Stimulated activated naive CD8-positive, alpha-beta T cell treated with anti-CD3 and anti-CD28 coated beads, Interleukin-15, Interleukin-2, amounts not matched to agents 100 U/mL and 50 U/mL, for 24 hours (primary cell): Measurements from ENCODE around the gene TMEM120B.
A peak's percentile ranks its signal among the peaks of the same experiment; 100 is the strongest.
"Not testable (repeated sequence)": the region's sequence is repeated elsewhere in the genome, so short reads cannot be mapped to it uniquely, and the experiment has no call there.

Experiments
- ATAC-seq: fragments of 150-1000 bp; cut with Tn5 transposase; one replicate; pipeline ENCODE4 v1.10.0; 2021
- DNase-seq: peaks from one replicate; pipeline ENCODE4 v3.0.0; 2021

TMEM120B gene

DNA sequence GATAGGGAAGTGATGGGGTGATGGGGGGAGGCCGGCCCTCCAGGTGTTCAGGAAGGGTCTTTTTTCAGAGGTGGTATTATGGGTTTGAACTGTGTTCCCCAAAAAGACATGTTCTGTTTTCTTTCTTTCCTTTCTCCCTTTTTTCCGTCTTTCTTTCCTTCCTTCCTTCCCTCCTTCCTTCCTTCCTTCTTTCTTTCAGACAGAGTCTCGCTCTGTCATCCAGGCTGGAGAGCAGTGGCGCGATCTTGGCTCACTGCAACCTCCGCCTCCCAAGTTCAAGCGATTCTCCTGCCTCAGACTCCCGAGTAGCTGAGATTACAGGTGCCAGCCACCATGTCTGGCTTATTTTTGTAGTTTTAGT, 3.5 kb upstream of the TMEM120B start:
- ATAC-seq, DNase-seq: not testable (repeated sequence)

DNA sequence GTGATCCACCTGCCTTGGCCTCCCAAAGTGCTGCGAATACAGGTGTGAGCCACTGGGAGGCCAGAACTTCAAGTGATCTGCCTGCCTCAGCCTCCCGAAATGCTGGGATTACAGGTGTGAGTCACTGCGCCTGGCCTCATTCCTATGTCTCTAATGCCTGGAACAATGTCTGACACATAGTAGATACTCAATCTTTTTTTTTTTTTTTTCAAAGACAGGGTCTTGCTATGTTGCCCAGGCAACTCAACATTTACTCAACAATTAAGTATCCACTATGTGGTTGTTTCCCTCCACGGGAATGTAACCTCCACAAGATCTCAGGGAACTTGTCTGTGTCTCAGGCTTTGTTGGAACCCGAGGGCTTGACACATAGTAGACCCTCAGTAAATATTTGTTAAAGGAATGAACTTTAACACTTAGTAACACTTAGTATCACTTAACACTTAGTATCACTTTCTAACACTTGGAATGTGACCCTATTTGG, 3.0 kb upstream of the TMEM120B start:
- ATAC-seq (no peak), DNase-seq (no peak)

DNA sequence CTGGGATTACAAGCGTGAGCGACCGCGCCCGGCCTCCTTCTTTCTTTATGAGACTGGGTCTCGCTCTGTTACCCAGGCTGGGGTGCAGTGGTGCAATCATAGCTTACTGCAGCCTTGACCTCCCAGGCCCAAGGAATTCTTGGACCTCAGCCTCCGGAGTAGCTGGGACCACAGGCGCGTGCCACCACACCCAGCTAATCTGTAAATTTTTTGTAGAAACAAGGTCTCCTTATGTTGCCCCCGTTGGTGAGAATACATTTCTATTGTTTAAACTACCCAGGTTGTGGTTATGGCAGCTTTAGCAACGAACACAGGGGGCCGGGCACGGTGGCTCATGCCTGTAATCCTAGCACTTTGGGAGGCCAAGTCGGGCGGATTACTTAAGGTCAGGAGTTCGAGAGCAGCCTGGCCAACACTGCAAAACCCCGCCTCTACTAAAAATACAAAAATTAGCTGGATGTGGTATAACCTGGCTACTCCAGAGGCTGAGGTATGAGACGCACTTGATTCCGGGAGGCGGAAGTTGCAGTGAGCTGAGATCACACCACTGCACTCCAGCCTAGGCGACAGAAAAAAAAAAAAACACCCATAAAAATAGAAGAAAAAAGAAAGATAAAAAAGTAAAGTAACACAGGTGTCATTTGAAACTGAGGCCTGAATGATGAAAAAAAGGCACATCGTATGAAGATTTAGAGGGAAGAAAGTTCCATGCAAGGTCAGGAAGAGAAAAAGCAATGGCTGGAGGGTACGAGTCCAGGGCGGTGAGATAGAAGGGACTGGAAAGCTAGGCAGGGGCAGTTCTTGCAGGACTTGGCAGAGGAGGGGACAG, 977 bp upstream of the TMEM120B start:
- ATAC-seq (no peak), DNase-seq (no peak)

DNA sequence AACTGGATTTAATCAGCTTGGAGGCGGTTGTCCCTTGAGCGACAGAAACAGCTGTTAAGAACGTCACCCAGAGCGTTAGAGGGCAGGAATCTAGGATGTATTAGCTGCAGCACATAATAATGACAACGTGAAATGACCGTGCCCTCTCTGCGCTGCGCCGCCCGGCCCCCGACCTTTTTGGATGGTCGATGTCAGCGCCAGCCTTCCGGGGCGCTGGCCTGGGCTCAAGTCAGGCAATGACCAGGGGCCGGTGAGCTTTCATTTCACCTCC, 427 bp upstream of the TMEM120B start:
- DNase-seq (peak; percentile 22), ATAC-seq (peak; percentile 25)

DNA sequence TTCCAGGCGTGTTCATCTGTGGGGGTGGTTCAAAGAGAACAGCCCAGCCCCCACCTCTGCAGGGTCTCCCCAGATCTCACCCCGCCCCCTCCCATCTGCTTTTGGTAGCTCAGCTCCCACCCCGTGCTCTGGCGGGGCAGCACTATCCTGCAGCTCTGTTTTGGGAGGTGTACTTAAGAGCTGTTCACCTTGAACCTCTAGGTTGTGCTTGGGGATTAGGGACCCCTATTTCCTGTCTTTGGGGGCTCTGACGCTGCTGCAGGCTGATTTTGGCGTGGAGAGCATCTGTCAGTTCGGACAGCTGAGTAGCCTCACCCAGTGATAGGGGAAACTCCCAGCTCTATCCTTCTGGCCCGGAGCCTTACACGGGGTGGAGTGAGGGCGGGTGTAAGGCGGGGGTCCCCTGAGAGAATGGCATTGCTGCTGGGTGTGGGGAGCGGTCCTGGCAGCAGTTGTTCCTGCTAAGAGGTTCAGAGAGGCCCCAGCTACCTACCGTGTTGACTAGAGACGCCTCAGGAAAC, 765 bp downstream of the TMEM120B start:
- DNase-seq (no peak), ATAC-seq (no peak)

DNA sequence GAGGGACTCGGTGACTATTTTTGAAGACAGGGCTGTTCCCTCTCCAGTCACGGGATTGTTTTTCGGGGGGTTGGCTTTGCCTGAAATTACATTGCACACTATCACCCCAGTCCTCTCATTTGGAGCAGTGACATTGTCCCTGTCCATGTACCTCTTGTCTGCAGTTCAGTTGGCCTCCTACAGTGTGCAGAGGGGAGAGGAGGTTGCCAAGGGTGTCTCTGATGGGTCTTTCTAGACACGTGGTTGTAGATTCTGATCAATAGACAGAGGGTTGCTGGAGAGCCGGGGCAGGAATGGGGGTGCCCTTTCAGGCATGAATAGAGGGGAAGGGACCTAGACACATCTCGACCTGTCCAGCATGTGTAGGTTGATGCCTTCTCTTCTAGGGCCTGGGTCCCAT, 1.2 kb downstream of the TMEM120B start:
- ATAC-seq, result no peak

DNA sequence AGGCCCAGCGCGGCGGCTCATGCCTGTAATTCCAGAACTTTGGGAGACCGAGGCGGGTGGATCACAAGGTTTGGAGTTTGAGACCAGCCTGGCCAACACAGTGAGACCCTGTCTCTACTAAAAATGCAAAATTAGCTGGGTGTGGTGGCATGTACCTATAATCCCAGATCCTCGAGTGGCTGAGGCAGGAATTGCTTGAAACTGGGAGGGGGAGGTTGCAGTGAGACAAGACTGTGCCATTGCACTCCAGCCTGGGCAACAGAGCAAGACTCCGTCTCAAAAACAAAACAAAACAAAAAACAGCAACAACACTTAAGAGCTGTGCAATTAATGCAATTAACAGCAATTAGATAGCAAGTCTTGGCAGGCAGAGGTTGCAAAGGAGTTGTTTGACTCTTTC, 2.5 kb downstream of the TMEM120B start:
- ATAC-seq, DNase-seq: not testable (repeated sequence)

More for the DNA sequence above, 1.2 kb downstream of the TMEM120B start:
- DNase-seq, result no peak

DNA sequence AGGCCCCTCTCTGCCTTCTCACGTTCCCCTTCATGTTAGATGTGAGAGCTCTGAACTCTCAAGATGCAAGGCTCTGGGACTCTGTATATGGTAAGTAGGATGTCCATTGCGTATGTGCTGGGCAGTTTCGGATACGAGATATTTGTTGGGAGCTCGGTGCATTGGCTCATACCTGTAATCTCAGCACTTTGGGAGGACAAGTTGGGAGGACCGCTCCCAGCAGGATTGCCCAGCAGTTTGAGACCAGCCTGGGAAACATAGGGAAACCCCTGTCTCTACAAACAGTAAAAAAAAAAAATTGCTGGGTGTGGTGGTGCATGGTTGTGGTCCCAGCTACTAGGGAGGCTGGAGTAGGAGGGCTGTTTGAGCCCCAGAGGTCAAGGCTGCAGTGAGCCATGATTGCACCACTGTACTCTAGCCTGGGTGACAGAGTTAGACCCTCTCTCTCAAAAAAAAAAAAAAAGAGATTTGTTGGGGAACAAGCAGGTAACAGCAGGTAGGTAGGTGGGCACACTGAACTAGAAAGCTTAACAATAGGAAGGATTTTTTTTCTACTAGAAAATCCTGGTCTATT, 3.4 kb downstream of the TMEM120B start:
- DNase-seq (no peak), ATAC-seq (no peak)

DNA sequence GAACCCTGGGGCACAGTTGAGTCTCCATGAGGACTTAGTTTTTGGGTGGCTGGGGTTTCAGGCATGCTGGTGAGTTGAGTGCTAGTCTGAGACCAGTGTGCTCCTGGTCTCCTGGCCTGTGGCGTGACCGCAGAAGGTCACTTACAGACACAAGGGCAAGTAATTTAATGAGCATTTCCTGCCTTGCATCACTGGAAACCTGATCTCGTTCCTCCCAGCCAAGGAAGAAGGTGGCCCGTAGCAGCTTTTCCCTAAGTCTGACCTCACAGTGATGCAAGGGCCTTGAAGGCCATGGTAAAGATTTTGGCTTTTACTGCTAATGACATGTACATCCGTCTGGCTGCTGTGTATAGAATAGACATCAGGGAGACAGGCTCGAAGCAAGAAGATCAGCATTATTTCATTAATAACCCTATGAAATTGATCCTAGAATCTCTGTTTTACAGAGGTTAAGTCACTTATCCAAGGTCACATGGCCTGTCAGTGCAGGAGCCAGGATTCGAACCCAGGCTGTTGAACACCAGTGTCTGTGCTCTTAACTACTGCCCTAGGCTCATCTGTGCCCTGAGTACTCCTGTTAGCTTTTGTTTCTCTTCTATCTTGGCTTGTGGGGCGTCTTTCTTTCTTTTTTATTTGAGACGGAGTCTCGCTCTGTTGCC, 4.6 kb downstream of the TMEM120B start:
- ATAC-seq (no peak), DNase-seq (no peak)

DNA sequence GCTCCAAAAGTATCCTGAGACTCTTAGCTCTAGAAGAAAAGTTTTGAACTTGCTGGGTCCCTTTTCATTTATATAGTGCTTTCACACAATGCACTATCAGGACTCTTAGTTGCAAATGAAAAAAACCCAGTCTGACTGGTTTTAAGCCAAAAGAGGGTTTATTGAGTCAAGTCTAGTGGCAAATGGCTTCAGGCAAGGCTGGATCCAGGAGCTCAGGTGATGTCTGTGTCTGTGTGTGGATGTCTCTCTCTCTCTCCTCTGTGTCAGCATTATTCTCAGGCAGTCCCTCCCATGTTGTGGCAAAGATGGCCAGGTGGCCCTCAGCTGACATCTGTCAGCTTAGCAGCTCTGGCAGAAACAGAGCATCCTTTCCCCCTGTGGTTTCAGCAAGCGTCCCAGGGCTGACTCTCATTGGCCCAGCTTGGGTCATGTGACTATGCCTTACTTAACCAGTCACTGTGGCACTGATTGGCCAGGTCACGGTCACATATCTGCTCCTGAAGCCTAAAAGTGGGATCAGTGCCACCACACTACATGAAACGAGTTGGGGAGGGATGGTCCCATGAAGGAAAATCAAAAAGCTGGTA, 6.2 kb downstream of the TMEM120B start:
- no peak for DNase-seq
- ATAC-seq, result no peak

DNA sequence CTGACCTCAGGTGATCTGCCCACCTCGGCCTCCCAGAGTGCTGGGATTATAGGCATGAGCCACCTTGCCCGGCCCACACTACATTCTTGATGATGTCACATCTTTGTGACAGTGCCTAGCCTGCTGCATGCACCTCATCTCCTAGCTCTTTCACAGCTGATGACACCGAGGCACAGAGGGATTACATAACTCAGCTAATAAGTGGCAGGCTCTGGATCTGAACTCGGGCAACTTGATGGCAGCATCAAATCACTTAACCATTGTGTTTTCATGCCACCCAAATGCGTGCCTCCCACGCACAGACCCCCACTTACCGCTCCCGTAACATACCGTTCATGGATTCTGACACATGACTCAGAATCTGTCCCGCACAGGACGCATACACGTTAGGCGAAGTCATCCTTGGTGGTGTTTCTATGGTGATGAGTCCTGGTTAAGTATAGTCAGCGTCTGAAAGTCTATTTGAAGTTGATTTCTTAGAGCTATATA, 7.4 kb downstream of the TMEM120B start:
- DNase-seq (no peak), ATAC-seq (peak; percentile 39)

DNA sequence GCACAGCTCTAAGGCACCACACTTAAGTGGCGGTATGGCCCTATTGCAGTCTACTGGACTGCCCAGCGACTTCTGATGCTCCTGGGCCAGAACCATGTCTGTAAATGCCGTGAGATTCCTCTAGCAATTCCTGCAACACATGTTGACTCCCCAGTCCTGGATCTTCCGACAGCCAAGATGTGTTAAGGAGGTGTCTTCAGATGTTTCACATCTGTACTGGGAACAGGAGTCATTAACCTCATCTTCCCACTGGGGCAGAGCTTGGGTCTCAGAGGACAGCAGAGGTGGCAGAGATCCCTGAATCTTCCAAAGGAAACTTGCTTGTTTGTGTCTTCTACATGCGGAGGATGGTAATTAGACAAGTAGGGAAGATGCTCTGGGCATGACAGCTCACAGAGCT, 8.2 kb downstream of the TMEM120B start:
- no peak for ATAC-seq

DNA sequence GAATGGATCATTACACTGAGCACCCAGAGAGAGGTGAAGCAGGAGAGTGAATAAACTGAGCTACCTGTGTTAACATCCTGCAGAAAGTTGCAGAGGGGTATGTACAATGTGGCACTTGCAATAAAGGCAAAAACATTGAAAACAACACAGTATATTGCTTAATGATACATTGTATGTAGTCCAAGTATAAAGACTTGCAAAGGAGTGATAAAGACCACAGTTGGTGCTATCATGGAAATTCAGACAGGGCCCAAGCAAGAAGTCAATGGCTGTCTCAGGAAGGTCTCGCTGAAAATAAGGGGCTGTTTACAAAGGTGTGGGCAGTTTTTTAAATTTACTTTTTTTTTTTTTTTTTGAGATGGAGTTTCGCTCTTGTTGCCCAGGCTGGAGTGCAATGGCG, 10.0 kb downstream of the TMEM120B start:
- no peak for DNase-seq
- ATAC-seq, result no peak

More for the DNA sequence above, 8.2 kb downstream of the TMEM120B start:
- no peak for DNase-seq

DNA sequence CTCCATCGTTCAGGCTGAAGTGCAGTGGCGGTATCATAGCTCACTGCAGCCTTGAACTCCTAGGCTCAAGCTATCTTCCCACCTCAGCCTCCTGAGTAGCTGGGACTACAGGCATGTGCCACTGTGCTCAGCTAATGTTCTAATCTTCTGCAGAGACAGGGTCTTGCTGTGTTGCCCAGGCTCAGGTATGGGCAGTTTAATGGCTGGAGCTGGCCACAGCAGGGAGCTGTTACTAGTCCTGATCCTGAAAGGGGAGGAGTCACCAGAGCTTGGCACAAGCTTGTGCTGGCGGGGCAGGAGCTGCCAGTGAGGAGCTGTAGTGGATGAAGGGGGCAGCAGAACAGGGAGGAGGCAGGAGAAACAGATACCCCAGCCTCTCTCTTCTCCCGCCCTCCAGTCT, 10.6 kb downstream of the TMEM120B start:
- no peak for DNase-seq
- ATAC-seq, result no peak

DNA sequence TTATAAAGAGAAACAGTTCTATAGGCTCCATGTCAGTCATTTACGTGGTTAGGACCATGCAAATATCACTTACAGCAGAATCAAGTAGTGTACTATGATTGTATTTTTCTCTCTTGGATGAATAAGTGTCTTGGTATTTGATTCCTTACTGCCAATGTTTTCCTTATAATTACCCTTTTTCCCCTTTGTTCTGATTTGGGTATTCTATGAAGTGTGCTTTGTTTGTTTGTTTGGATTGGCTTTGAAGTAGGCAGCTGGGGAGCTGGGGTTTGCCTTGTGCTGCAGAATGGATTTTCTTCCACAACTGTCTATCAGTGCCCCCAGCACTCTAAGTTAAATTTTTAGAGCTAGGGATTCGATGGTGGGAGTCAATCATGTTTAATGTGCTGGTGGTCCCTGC, 12.4 kb downstream of the TMEM120B start:
- ATAC-seq (no peak), DNase-seq (no peak)

DNA sequence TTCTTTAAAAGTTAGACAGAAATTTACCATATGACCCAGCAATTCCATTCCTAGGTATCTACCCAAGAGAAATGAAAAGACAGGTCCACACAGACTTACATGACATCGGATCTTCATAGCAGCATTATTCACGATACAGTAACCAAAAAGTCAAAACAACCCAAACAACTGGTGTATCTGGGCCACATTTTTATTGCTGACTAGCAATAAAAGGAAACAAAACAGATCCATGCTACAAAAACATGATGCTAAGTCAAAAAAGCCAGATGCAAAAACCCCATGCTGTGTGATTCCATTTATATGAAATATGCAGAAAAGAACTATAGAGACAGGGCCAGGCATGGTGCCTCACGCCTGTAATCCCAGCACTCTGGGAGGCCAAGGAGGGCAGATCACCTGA, 12.9 kb downstream of the TMEM120B start:
- ATAC-seq (no peak), DNase-seq (no peak)

DNA sequence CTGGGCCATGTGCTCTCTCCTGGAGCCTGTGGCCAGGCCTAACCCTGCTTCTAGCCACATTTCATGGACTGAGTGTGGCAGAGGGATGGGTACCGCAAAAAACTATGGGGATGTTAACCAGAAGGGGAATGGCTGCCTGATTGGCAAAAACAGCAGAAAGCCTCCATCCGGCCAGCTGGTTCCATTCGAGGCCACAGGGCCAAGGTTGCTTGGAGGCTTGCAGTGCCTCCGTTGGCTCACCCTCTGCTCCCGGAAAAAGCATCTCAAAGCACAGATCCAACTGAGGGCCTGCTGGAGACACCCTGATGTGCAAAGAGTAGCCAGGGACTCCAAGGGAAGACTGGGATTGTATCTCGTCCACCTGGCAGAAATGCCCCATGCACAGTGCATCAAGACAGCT, 16.5 kb downstream of the TMEM120B start:
- no peak for ATAC-seq
- DNase-seq, result no peak

DNA sequence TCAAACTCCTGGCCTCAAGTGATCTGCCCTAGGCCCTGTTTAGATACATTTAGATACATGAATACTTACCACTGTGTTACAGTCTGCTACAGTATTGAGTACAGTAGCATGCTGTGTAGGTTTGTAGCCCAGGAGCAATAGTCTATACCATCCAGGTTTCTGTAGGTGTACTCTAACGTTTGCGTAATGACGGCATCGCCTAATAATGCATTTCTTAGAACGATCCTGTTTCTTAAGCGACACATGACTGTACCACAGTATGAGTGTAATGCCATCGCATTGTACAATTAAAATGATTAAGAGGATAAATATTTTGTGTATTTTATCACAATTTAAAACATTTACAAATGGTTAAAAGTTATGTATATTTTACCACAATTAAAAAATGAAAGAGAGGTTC, 18.9 kb downstream of the TMEM120B start:
- ATAC-seq (no peak), DNase-seq (no peak)

DNA sequence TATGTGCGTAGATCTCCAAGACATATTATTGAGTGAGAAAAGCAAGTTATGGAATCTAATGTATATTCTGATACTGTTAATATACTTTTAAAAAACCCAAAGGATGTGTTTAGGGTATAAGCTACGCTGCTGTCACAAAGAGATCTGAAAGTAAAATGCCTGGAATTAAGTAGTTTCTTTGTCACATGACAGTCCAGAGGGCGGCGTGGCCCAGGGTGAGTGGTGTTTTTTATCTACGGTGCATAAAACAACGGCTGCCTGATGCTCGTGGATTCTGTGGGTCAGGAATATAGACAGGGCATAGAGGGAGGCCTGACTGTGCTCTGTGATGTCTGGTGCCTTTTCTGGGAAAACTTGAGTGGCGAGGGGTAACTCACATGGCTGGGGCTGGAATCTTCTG, 21.3 kb downstream of the TMEM120B start:
- no peak for ATAC-seq
- DNase-seq, result no peak

DNA sequence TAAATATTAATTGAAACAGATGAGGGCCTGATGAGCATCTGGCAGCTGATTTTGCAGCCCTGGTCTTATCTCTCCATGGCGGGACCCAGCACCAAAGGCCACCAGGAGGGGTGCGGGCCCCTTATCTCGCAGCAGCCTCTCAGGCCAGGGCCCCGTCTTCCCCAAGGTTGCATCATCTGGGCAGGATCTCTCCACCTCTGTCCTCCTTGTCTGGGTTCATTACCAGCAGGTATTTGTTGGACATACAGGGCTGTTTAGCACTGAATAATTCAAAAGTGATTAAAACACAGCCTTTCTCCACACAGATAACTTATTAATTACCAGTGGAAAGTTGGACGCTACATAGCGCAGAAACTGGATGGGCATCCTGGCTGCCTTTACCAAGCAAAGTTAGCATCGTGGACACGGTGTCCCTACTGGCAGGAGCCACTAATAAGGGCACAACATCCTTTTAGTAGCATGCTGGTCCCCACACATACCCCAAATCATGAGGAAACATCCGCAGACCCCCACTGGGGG, 25.8 kb downstream of the TMEM120B start:
- DNase-seq (no peak), ATAC-seq (no peak)

DNA sequence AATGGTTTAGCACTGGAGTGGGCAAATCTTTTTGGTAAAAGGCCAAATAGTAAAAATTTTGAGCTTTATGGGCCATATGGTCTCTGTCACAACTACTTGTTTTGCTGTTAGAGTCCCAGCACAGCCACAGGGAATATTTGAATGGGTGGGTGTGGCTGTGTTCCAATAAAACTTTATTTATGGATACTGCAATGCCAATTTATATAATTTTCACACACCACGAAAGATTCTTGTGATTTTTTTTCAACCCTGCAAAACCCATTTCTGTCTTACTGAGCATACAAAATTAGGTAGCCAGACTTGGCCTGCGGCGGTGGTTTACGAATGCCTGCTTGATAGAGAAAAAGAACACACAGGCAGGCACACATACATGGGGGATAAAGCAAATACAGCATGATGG, 28.3 kb downstream of the TMEM120B start:
- DNase-seq (no peak), ATAC-seq (no peak)

DNA sequence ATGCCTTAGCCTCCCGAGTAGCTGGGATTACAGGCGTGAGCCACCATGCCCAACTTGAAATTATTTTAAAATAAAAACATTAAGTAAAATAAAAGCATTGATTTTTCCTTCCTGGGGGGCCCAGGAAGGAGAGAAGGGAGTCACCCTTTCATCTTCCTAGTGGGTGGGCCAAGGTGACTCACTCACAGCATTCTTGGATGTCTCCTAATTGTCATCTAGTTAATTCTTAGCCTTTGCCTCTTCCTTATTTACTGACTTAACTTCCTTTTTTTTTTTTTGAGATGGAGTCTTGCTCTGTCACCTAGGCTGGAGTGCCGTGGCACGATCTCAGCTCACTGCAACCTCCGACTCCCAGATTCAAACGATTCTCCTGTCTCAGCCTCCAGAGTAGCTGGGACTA, 29.2 kb downstream of the TMEM120B start:
- ATAC-seq (no peak), DNase-seq (no peak)

DNA sequence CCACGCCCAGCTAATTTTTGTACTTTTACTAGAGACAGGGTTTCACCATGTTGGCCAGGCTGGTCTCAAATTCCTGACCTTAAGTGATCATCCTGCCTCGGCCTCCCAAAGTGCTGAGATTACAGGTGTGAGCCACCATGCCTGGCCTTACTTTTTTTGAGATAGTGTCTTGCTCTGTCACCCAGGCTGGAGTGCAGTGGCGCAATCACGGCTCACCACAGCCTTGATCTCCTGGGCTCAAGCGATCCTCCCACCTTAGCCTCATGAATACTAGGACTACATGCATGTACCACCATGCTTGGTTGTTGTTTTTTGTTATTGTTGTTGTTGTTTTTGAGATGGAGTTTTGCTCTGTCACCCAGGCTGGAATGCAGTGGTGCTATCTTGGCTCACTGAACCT, 33.0 kb downstream of the TMEM120B start:
- DNase-seq, ATAC-seq: not testable (repeated sequence)
